Spleen (tissue), 11 donors: ENCODE results near the gene GABARAPL2. TPM values are rescaled to one million over a fixed set of nuclear protein-coding genes. Genes with fewer than 3 reads are reported as not detected.

Experiments used
- DNase-seq: peaks from one replicate; pipeline ENCODE4 v3.0.0-alpha.2; 2020
- H3K27ac ChIP-seq, 8 donors: fragments of 200-600 bp; sonication (generic) in 7 of 8; 1 replicate in 4 of 8; 2 replicates in 4 of 8; pipeline versions ENCODE4 v1.5.0 to v1.8.0; 2016 to 2021; ENCODE audit warnings: inconsistent platforms in 4 of 8, mild to moderate bottlenecking in 4 of 8, moderate library complexity in 1 of 8
- H3K27me3 ChIP-seq, 7 donors: fragments of 200-600 bp; sonication (generic) in 6 of 7; replicated peaks in 1 of 7; 1 replicate in 4 of 7; 2 replicates in 3 of 7; pipeline versions ENCODE4 v1.5.0 to v1.8.0; 2016 to 2021; ENCODE audit warnings: inconsistent platforms in 3 of 7, mild to moderate bottlenecking in 1 of 7
- H3K36me3 ChIP-seq, 6 donors: fragments of 200-600 bp; sonication (generic) in 5 of 6; 1 replicate in 4 of 6; 2 replicates in 2 of 6; pipeline versions ENCODE4 v1.5.0 to v1.8.0; 2016 to 2021; ENCODE audit warnings: inconsistent platforms in 2 of 6
- H3K4me1 ChIP-seq, 6 donors: fragments of 200-600 bp; sonication (generic) in 5 of 6; 1 replicate in 3 of 6; 2 replicates in 3 of 6; pipeline versions ENCODE4 v1.5.0 to v1.8.0; 2016 to 2021; ENCODE audit warnings: inconsistent platforms in 3 of 6
- H3K4me3 ChIP-seq, 8 donors: fragments of 200-600 bp; sonication (generic) in 7 of 8; 1 replicate in 4 of 8; 2 replicates in 4 of 8; pipeline versions ENCODE4 v1.5.0 to v1.8.0; 2016 to 2021; ENCODE audit warnings: inconsistent platforms in 4 of 8, mild to moderate bottlenecking in 4 of 8, moderate library complexity in 2 of 8
- H3K9me3 ChIP-seq, 8 donors: fragments of 200-600 bp; sonication (generic) in 7 of 8; 1 replicate in 4 of 8; 2 replicates in 4 of 8; pipeline versions ENCODE4 v1.5.0 to v1.8.0; 2016 to 2021; ENCODE audit warnings: inconsistent platforms in 4 of 8
- CTCF ChIP-seq, 11 experiments: fragments of 200-600 bp in 7 of 11; fragments of 450-650 bp in 4 of 11; sonication (generic) in 4 of 11; IDR thresholded peaks in 8 of 11; conservative IDR thresholded peaks in 3 of 11; 1 replicate in 7 of 11; 2 replicates in 4 of 11; pipeline versions ENCODE4 v1.4.0 to v1.8.0; 2016 to 2021; ENCODE audit warnings: antibody characterized with exemption in 11 of 11, inconsistent platforms in 4 of 11, mild to moderate bottlenecking in 1 of 11
- POLR2A ChIP-seq, 3 donors: fragments of 450-650 bp; IDR thresholded peaks; one replicate each; pipeline ENCODE4 v1.5.1; 2017; ENCODE audit warnings: antibody characterized with exemption in 3 of 3, mild to moderate bottlenecking in 1 of 3
- POLR2AphosphoS5 ChIP-seq, 3 donors: sonication (generic); formaldehyde crosslinking; IDR thresholded peaks; one replicate each; pipeline ENCODE4 v1.5.1; 2017; ENCODE audit warnings: antibody characterized with exemption in 3 of 3
- WGBS, 5 donors: extraction: QIAGEN DNeasy Blood & Tissue Kit in 3 of 5; methylation state at CpG; one replicate each; pipeline versions ENCODE4 v1.1.5 to v1.1.7; 2013 to 2018; 5-methylcytosine and 5-hydroxymethylcytosine counted together
- intact Hi-C: fragments of 100-400 bp; cut with DNase I; formaldehyde crosslinking; loops from one replicate; pipeline ENCODE4 v1.15.0; 2023; ENCODE audit warnings: low total_unique reads
- polyA plus RNA-seq, 3 donors: library from polyadenylated mRNA; stranded (reverse); fragments of 200-250 nt; gene quantifications; one replicate each; pipeline ENCODE4 v1.2.1, GENCODE V29; 2013
- total RNA-seq, 7 donors: library from RNA; depleted of rRNA in 3 of 7; stranded (reverse); fragments of >200 nt in 3 of 7; fragmentation: NEBNext Ultra II Directional in 4 of 7; extraction: Animal tissue kit (Norgen Biotek cat#: 25700) in 4 of 7; gene quantifications; one replicate each; pipeline versions ENCODE4 v1.1.0 to v1.2.1, GENCODE V29; 2016 to 2021
- donor health status: healthy with polysubstance abuse.
- donor health status: DM: no; HTN: no; CAD: no; lungs with moderate emphysema.
- donor health status: DM: no; HTN: no; CAD: no.
- donor health status: Bipolar disorder and iron deficiency.
- donor health status: healthy.
- donor health status: DM: no; HTN: no; CAD: no.
- donor health status: DM: yes; HTN: yes; CAD: no.

Gene GABARAPL2
- total and polyA plus RNA-seq, 10 donors: 86.6 to 169 (median 123) TPM

- TF ChIP-seq POLR2AphosphoS5 (IDR thresholded peaks at IDR 0.05) (no peak), CTCF (IDR thresholded peaks at IDR 0.05 in 8 of 11, conservative IDR thresholded peaks at IDR 0.05 in 3 of 11) (no peak), POLR2A (IDR thresholded peaks at IDR 0.05) (no peak)
- H3K4me1 ChIP-seq: no peaks in the 10 kb centered on the region
- DNase-seq: no peak
Measured at GRCh38 chr16:75532791-75533190, 33.4 kb upstream of the GABARAPL2 start.

GRCh38 chr16:75534560-75535205 is 31.5 kb upstream of the GABARAPL2 start:
- no peak for TF ChIP-seq POLR2A (IDR thresholded peaks at IDR 0.05)
- Histone ChIP-seq H3K4me1 (no peaks in the 10 kb centered on the region), H3K27me3 (no peaks in the 10 kb centered on the region), H3K9me3 (no peaks in the 10 kb centered on the region), H3K36me3 (no peaks in the 10 kb centered on the region), H3K4me3 (no peak overlapping the region), H3K27ac (no peak overlapping the region)
- intact Hi-C loops: no loop called here
- no peak for DNase-seq
- WGBS, 5 donors: 84 to 86% (median 86%) methylated on average over 17 to 19 of the region's 19 CpGs

More at GRCh38 chr16:75532791-75533190, 33.4 kb upstream of the GABARAPL2 start:
- H3K4me3 ChIP-seq: no peak overlapping the region
- H3K9me3 ChIP-seq: no peaks in the 10 kb centered on the region
- H3K27me3 ChIP-seq: no peaks in the 10 kb centered on the region
- 85 to 93% (median 93%) methylated on average over 1 to 2 of the region's 2 CpGs for WGBS, 5 donors
- no peak overlapping the region for H3K27ac ChIP-seq
- intact Hi-C loops: no loop called here
- H3K36me3 ChIP-seq: no peaks in the 10 kb centered on the region

- H3K9me3 ChIP-seq: no peaks in the 10 kb centered on the region
- H3K4me3 ChIP-seq: no peak overlapping the region
- intact Hi-C loops: no loop called here
- no peaks in the 10 kb centered on the region for H3K27me3 ChIP-seq
- no peaks in the 10 kb centered on the region for H3K4me1 ChIP-seq
- DNase-seq: no peak
- TF ChIP-seq POLR2A (IDR thresholded peaks at IDR 0.05) (no peak), CTCF (IDR thresholded peaks at IDR 0.05 in 8 of 11, conservative IDR thresholded peaks at IDR 0.05 in 3 of 11) (no peak), POLR2AphosphoS5 (IDR thresholded peaks at IDR 0.05) (no peak)
- H3K27ac ChIP-seq: no peak overlapping the region
- WGBS, 5 donors: 66 to 82% (median 78%) methylated on average over 32 to 34 of the region's 34 CpGs
- no peaks in the 10 kb centered on the region for H3K36me3 ChIP-seq
Measured at GRCh38 chr16:75535211-75535843, 30.9 kb upstream of the GABARAPL2 start.

GRCh38 chr16:75535901-75536300 is 30.3 kb upstream of the GABARAPL2 start, which contains the start of gene CHST5:
Gene CHST5 (minus strand): TSS chr16:75536108. CDS start chr16:75530384, 5,724 bp downstream.
- 86 to 95% (median 93%) methylated on average over 6 to 7 of the region's 7 CpGs for WGBS, 5 donors
- TF ChIP-seq POLR2A (IDR thresholded peaks at IDR 0.05) (no peak), CTCF (IDR thresholded peaks at IDR 0.05 in 8 of 11, conservative IDR thresholded peaks at IDR 0.05 in 3 of 11) (no peak), POLR2AphosphoS5 (IDR thresholded peaks at IDR 0.05) (no peak)
- no peaks in the 10 kb centered on the region for H3K36me3 ChIP-seq
- no peak within 1 kb of the TSS for H3K27ac ChIP-seq
- H3K27me3 ChIP-seq: no peaks in the 10 kb centered on the region
- no peaks in the 10 kb centered on the region for H3K4me1 ChIP-seq
- no peak for DNase-seq
- H3K9me3 ChIP-seq: no peaks in the 10 kb centered on the region
- H3K4me3 ChIP-seq: no peak within 1 kb of the TSS
- intact Hi-C loops: no loop called here
